GM11168 (cell line): ENCODE results near the gene ARHGEF37.

Experiments
- in situ Hi-C: fragments of 300-500 bp; cut with MboI; formaldehyde crosslinking; loops from one replicate; pipeline ENCODE4 v1.12.0; 2022; ENCODE audit warnings: low sequenced_read_pairs; ENCODE audit not compliant: unreplicated experiment

The ARHGEF37 gene

GRCh38 chr5:149664666-149665415 is 83.5 kb downstream of the ARHGEF37 start:
- in situ Hi-C loops = loop anchor here (10.0 kb wide), 1 partner anchor 150 kb away; no protein-coding TSS in a partner anchor

GRCh38 chr5:149665416-149666175 is 84.3 kb downstream of the ARHGEF37 start:
- in situ Hi-C loops = loop anchor here (10.0 kb wide), 1 partner anchor 149 kb away; no protein-coding TSS in a partner anchor

- in situ Hi-C loops = loop anchor here (10.0 kb wide), 1 partner anchor 148 kb away; no protein-coding TSS in a partner anchor
These were observed 85.0 kb downstream of the ARHGEF37 start for GRCh38 chr5:149666212-149666852.

DNA sequence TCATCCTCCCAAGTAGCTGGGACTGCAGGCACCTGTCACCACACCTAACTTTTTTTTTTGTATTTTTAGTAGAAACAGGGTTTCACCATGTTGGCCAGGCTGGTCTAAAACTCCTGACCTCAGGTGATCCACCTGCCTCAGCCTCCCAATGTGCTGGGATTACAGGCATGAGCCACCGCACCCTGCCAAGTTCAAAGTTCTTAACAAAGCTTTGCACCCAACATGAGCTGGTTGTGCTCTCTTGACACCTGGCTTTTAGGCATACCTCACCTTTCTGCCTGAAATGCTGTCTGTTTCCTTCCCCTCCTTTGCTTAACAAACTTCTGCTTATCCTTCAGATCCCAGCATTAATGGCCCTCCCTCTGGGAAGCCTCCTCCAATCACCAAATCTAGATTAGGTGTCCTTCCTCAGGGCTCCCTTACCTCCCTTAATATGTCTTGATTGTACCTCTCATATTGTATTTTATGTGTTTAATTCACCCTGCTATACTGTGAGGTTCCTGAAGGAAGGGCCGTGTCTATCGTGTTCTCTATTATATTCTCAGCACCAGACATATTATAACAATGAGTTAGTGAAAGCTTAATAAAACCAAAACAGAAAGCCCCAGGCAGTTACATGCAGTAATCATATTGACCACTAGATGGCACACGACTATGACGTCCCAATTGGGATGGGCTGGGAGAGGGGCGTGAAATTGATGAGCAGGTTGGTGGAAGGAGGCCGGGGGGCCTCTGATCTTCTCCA is 86.0 kb downstream of the ARHGEF37 start:
- in situ Hi-C loops = loop anchor here (10.0 kb wide), 1 partner anchor 148 kb away; no protein-coding TSS in a partner anchor

- in situ Hi-C loops = loop anchor here (10.0 kb wide), 1 partner anchor 147 kb away; no protein-coding TSS in a partner anchor
These were observed 86.6 kb downstream of the ARHGEF37 start for GRCh38 chr5:149667829-149668330.

DNA sequence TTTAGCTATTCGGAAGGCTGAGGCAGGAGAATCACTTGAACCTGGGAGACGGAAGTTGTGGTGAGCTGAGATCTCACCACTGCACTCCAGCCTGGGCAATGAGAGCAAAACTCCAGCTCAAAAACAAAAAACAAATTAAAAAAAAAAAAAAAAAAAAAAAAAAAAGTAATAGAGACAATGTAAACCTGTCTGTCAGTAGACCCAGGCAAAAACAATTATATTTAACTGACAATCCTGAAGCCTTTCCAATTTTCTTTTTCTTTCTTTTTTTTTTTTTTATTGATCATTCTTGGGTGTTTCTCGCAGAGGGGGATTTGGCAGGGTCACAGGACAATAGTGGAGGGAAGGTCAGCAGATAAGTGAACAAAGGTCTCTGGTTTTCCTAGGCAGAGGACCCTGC is 88.0 kb downstream of the ARHGEF37 start:
- in situ Hi-C loops = loop anchor here (10.0 kb wide), 1 partner anchor 146 kb away; no protein-coding TSS in a partner anchor

GRCh38 chr5:149671544-149671943 is 90.2 kb downstream of the ARHGEF37 start:
- in situ Hi-C loops = no loop called here

- in situ Hi-C loops = no loop called here
These were observed 91.6 kb downstream of the ARHGEF37 start for GRCh38 chr5:149672701-149673476.

DNA sequence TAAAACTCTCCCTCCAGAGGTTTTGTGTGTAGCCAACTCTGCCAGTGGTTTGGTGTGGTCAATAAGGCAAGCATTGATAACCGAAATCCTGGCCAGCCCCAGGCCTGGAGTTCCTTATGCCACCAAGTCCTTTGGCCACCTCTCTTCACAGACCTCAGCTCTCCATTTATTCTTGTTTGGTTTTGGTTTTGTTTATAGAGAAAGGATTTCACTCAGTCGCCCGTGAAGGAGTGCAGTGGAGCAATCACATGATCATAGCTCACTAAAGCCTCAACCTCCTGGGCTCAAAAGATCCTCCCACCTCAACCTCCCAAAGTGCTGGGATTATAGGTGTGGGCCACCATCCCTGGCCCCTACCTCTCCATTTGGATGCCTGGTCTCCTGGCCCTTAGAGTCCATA is 93.4 kb downstream of the ARHGEF37 start:
- in situ Hi-C loops = no loop called here

DNA sequence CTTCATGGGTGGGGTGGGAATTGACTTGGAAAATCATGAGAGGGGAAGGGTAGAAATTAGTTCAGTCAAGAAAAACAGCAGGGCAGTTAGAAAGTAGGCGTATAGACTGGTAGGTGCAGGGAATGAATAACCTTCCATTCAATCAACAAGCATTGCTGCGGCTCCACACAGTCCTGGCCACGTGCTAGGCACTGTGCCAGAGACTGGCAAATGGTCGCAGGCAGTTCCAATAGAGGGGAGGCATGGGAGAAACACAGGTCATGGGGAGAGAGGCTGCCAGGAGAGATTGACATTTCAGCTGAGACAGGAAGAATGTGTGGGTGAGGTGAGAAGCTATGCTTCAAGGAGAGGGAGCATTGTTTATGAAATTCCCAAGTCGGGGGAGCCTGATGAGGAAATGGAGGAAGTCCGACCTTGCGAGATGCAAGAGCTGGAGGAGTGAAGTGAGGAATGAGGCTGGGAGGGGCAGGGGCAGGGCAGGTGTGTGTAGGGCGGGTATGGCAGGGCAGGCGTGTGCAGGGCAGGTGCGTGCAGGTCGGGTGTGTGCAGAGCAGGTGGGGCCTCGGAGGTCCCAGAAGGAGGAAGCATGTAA is 94.4 kb downstream of the ARHGEF37 start:
- in situ Hi-C loops = no loop called here

- in situ Hi-C loops = no loop called here
These were observed 96.4 kb downstream of the ARHGEF37 start for GRCh38 chr5:149677731-149678130.

DNA sequence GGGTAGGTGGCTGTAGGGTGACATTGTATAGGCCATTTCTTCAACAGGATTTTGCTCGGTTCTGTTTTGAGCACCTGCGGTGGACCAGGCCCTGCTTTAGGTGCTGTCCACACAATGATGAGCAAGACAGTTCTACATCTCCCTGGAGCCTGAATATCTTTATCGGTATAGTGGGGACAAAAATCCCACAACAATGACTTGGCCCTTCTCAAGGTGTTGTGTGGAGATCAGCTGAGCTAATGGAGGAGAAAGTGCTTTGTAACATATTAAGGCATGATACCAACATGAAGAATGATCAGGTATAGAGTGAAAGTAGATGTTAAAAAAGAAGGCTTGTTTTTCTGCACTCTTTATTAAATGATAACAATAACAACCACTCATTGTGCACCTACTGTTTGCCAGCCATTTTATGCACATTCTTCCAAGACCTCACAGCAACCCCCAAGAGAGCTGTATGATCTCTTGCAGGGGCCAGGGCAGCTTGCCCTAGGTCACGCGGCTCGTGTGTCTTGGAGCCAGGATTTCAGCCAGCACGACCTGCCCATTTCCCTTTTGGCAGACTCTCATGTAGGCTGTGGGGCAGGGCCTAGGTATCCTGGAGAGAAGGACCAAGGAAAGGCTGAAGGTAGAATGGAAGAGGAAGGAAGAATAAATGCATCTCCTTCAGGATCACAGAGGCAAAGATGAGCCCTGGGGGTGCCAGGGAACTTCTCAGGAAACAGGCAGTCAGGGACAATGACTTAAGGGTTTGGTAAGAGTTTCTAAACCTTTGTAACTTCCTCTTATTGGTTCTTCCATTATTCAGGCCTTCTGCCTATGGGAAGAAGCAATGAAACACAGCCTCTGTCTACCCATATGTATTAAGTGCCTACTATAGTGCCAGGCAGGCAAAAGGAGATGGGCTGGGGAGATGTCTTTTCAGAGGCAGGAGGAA is 98.8 kb downstream of the ARHGEF37 start:
- in situ Hi-C loops = no loop called here

DNA sequence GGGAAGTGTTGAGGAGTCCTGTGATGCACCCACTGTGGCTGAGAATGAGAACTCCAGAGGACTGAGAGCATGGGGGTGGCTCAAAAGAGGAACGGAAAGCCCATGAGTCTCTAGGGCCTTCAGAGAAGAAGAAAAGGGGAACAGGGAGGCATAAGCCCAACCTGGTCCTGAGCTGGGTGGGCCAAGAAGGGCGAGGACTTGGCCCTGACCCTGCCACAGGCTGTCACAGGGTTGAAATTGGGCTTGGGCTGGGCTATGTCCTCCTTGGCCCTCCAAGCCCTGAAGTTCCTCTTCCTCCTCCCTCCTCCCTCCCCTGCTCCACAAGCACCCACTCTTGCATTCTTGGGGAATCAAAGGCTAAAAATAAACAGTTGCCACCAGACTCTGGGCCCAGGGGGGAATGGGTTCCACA is 99.5 kb downstream of the ARHGEF37 start:
- in situ Hi-C loops = no loop called here

DNA sequence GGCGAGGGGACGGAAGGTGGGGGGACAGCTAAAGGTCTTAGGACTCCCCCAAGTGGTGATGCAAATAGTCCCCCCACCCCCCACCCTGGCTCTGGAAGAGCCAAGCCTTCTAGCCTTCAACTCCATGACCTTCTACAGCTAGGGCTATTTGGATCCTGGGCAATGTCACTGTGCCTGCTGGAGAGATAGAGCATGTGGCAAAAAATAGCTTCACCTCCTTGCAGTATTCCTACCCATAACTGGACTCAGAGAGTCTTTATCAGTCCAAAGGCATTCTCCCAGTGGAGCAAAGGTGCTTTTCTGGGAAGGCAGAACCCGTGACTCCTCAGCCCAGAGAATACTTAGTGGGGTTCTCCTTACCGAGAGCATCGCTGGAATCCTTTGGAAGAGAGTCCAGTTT is 100.0 kb downstream of the ARHGEF37 start:
- in situ Hi-C loops = no loop called here

GRCh38 chr5:149681922-149682321 is 100.6 kb downstream of the ARHGEF37 start:
- in situ Hi-C loops = no loop called here

- in situ Hi-C loops = no loop called here
These were observed 101.3 kb downstream of the ARHGEF37 start for GRCh38 chr5:149682532-149683075.

DNA sequence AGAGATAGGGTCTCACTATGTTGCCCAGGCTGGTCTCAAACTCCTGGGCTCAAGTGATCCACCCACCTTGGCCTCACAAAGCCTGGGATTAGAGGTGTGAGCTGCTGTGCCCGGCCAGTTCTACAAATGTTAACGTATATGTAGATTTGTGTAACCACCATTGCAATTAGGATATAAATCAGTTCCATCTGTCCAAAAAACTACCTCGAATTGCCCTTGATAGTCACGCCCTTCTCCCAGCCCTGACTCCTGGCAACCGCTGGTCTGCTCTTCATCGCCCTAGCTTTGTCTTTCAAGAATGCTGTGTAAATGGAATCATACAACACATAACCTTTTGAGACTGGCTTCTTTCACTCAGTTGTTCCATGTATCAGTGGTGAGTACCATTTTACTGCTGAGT is 102.7 kb downstream of the ARHGEF37 start:
- in situ Hi-C loops = no loop called here
